SU-DHL-6 (cell line): Measurements from ENCODE around the gene M6PR.
"Not testable (repeated sequence)": the region's sequence is repeated elsewhere in the genome, so short reads cannot be mapped to it uniquely, and the experiment has no call there.

Experiments
- H2AFZ ChIP-seq: fragments of 200-600 bp; sonication (generic); 2 replicates; pipeline ENCODE4 v1.6.1; 2014; ENCODE audit warnings: low read depth, mild to moderate bottlenecking, moderate library complexity, mixed read lengths, antibody characterized with exemption, low read length; ENCODE audit not compliant: severe bottlenecking
- H3F3A ChIP-seq: fragments of 200-600 bp; shearing (Covaris generic); 2 replicates; pipeline ENCODE4 v1.6.0; 2016; ENCODE audit warnings: antibody characterized with exemption, mild to moderate bottlenecking; ENCODE audit not compliant: insufficient read depth
- H3K27ac ChIP-seq: fragments of 200-600 bp; sonication (generic); 2 replicates; pipeline ENCODE4 v1.5.1; 2016; ENCODE audit warnings: low read depth, mild to moderate bottlenecking, low read length, moderate library complexity, mixed read lengths
- H3K27me3 ChIP-seq: fragments of 200-600 bp; sonication (generic), shearing (Covaris generic); 2 replicates; pipeline ENCODE4 v1.6.0; 2014; ENCODE audit warnings: mild to moderate bottlenecking, low read length
- H3K36me3 ChIP-seq: fragments of 200-600 bp; sonication (generic); 2 replicates; pipeline ENCODE4 v1.6.1; 2014; ENCODE audit warnings: mild to moderate bottlenecking, low read length, mixed read lengths
- H3K4me2 ChIP-seq: fragments of 300-600, 200-600 bp; shearing (Covaris generic), sonication (generic); 2 replicates; pipeline ENCODE4 v1.6.0; 2014; ENCODE audit warnings: low read length, low read depth, mild to moderate bottlenecking; ENCODE audit not compliant: poor library complexity, severe bottlenecking
- H3K4me3 ChIP-seq: fragments of 200-600 bp; sonication (generic); 2 replicates; pipeline ENCODE4 v1.5.1; 2014; ENCODE audit warnings: antibody characterized with exemption, low read length, mild to moderate bottlenecking, mixed read lengths; ENCODE audit not compliant: insufficient read depth, poor library complexity, severe bottlenecking
- H3K79me2 ChIP-seq: fragments of 200-600 bp; sonication (generic); 2 replicates; pipeline ENCODE4 v1.6.1; 2014; ENCODE audit warnings: mild to moderate bottlenecking, low read length, moderate library complexity; ENCODE audit not compliant: insufficient read depth
- H3K9ac ChIP-seq: fragments of 200-600 bp; sonication (generic); 2 replicates; pipeline ENCODE4 v1.7.0; 2014; ENCODE audit warnings: mild to moderate bottlenecking, low read length
- H3K9me2 ChIP-seq: fragments of 200-600 bp; sonication (generic); replicated peaks from 2 replicates; pipeline ENCODE4 v1.6.1; 2014; ENCODE audit warnings: low read length; ENCODE audit not compliant: insufficient read depth
- H3K9me3 ChIP-seq: fragments of 200-600 bp; sonication (generic); 2 replicates; pipeline ENCODE4 v1.6.1; 2014; ENCODE audit warnings: low read length, mixed read lengths; ENCODE audit not compliant: insufficient read depth
- H4K20me1 ChIP-seq: fragments of 200-600 bp; sonication (generic); 2 replicates; pipeline ENCODE4 v1.6.1; 2014; ENCODE audit warnings: low read depth, mild to moderate bottlenecking, antibody characterized with exemption, low read length, moderate library complexity, mixed read lengths
- CTCF ChIP-seq: fragments of 200-600 bp; sonication (generic); IDR thresholded peaks from one replicate; pipeline ENCODE4 v1.5.1; 2017; ENCODE audit warnings: antibody characterized with exemption, mild to moderate bottlenecking, low read length, moderate library complexity; ENCODE audit not compliant: insufficient read depth, poor library complexity, severe bottlenecking
- EZH2phosphoT487 ChIP-seq: fragments of 200-600 bp; sonication (generic), shearing (Covaris generic); conservative IDR thresholded peaks from 2 replicates; pipeline ENCODE4 v1.6.1; 2018; ENCODE audit warnings: mild to moderate bottlenecking, antibody characterized with exemption, low read length, moderate library complexity, mixed read lengths

The M6PR gene

GRCh38 chr12:8932464-8932863, 17.0 kb downstream of the M6PR start:
- not testable (repeated sequence) for H3K9me2 ChIP-seq, H3K79me2 ChIP-seq, H3K9me3 ChIP-seq, H3K36me3 ChIP-seq, H2AFZ ChIP-seq, H3K4me3 ChIP-seq, H3K9ac ChIP-seq, H3F3A ChIP-seq, H4K20me1 ChIP-seq, H3K27ac ChIP-seq, H3K27me3 ChIP-seq, H3K4me2 ChIP-seq

GRCh38 chr12:8930655-8931323, 18.7 kb downstream of the M6PR start:
- H3K9ac ChIP-seq, H3F3A ChIP-seq, H3K4me3 ChIP-seq, H2AFZ ChIP-seq, H3K9me3 ChIP-seq, H3K27ac ChIP-seq, H4K20me1 ChIP-seq, H3K27me3 ChIP-seq, H3K4me2 ChIP-seq, H3K36me3 ChIP-seq, H3K79me2 ChIP-seq, H3K9me2 ChIP-seq: not testable (repeated sequence)

- Histone ChIP-seq H4K20me1 (no peaks in the 10 kb centered on the region), H3K79me2 (no peaks in the 10 kb centered on the region), H3K36me3 (no peaks in the 10 kb centered on the region)
Observed at GRCh38 chr12:8922544-8922943, 26.9 kb downstream of the M6PR start.

GRCh38 chr12:8919643-8920042, 29.8 kb downstream of the M6PR start:
- H3K27me3 ChIP-seq, H2AFZ ChIP-seq, H3K27ac ChIP-seq, H3K9me3 ChIP-seq, H3K9me2 ChIP-seq, H3K36me3 ChIP-seq, H3K79me2 ChIP-seq, H3K9ac ChIP-seq, H3K4me2 ChIP-seq, H3F3A ChIP-seq, H3K4me3 ChIP-seq, H4K20me1 ChIP-seq: not testable (repeated sequence)

More at GRCh38 chr12:8922544-8922943, 26.9 kb downstream of the M6PR start:
- Histone ChIP-seq H2AFZ (no peak overlapping the region), H3K4me2 (no peak overlapping the region), H3F3A (no peaks in the 10 kb centered on the region), H3K27me3 (no peaks in the 10 kb centered on the region), H3K9me3 (no peaks in the 10 kb centered on the region), H3K27ac (no peak overlapping the region), H3K9ac (no peak overlapping the region), H3K4me3 (no peak overlapping the region), H3K9me2 (no peaks in the 10 kb centered on the region)
- TF ChIP-seq CTCF (no peak), EZH2phosphoT487 (no peak)

- H3K4me2 ChIP-seq: no peak overlapping the region
- no peaks in the 10 kb centered on the region for H3K27me3 ChIP-seq
- no peak overlapping the region for H3K9ac ChIP-seq
- no peaks in the 10 kb centered on the region for H3K79me2 ChIP-seq
- H3F3A ChIP-seq: peaks cover 7% of the 10 kb centered on the region; the same call in 1 of the 2 replicates
- no peaks in the 10 kb centered on the region for H3K36me3 ChIP-seq
- H3K9me2 ChIP-seq: no peaks in the 10 kb centered on the region
- no peaks in the 10 kb centered on the region for H4K20me1 ChIP-seq
- H2AFZ ChIP-seq: no peak overlapping the region
- no peaks in the 10 kb centered on the region for H3K9me3 ChIP-seq
- no peak overlapping the region for H3K4me3 ChIP-seq
- no peak overlapping the region for H3K27ac ChIP-seq
- TF ChIP-seq EZH2phosphoT487: no peak
Observed at GRCh38 chr12:8917751-8918150, 31.7 kb downstream of the M6PR start.
